Cardiac muscle cell (in vitro differentiated cells and primary cell): Measurements from ENCODE around the gene TCEAL9. TPM values are rescaled to one million over a fixed set of nuclear protein-coding genes. Genes with fewer than 3 reads are reported as not detected.

ENCODE experiments used
- DNase-seq, 2 donors: peaks; one replicate each; pipeline versions ENCODE4 v3.0.0 to v3.0.0-alpha.2; 2010 to 2017; ENCODE audit warnings: low read depth in 1 of 2, low spot score in 1 of 2
- H3K27ac ChIP-seq: fragments of 200-600 bp; sonication (generic); 2 replicates; pipeline ENCODE4 v1.5.1; 2016
- H3K27me3 ChIP-seq: fragments of 200-600 bp; sonication (generic); 2 replicates; pipeline ENCODE4 v1.6.0; 2016; ENCODE audit warnings: control low read depth
- H3K36me3 ChIP-seq: fragments of 200-600 bp; sonication (generic); 2 replicates; pipeline ENCODE4 v1.5.1; 2016; ENCODE audit warnings: control low read depth
- H3K4me1 ChIP-seq: fragments of 200-600 bp; sonication (generic); 2 replicates; pipeline ENCODE4 v1.8.1; 2017; ENCODE audit warnings: low read depth, mild to moderate bottlenecking, mixed run types
- H3K4me3 ChIP-seq: fragments of 200-600 bp; sonication (generic); 2 replicates; pipeline ENCODE4 v1.5.1; 2016; ENCODE audit warnings: mild to moderate bottlenecking
- H3K9me3 ChIP-seq: fragments of 200-600 bp; sonication (generic); 2 replicates; pipeline ENCODE4 v1.5.1; 2017; ENCODE audit warnings: low read depth, mild to moderate bottlenecking, control low read depth
- polyA plus RNA-seq: library from polyadenylated mRNA; unstranded; fragments of >200 nt; fragmentation: Nextera tagmentation; extraction: Ambion mirVana; gene quantifications from 2 replicates; pipeline ENCODE4 v1.2.1, GENCODE V29; 2016
- total RNA-seq: library from RNA; depleted of rRNA; stranded (reverse); fragments of >200 nt; gene quantifications from 2 replicates; pipeline ENCODE4 v1.2.3, GENCODE V29; 2016
- TF ChIP-seq, protein P1 (sequence below): IDR thresholded peaks from 2 replicates; pipeline ENCODE4 v1.5.1; 2012; ENCODE audit warnings: low read depth, mild to moderate bottlenecking, low read length

TCEAL9 gene
- total and polyA plus RNA-seq, 2 experiments from 2014 or later: 171 to 422 TPM

DNA sequence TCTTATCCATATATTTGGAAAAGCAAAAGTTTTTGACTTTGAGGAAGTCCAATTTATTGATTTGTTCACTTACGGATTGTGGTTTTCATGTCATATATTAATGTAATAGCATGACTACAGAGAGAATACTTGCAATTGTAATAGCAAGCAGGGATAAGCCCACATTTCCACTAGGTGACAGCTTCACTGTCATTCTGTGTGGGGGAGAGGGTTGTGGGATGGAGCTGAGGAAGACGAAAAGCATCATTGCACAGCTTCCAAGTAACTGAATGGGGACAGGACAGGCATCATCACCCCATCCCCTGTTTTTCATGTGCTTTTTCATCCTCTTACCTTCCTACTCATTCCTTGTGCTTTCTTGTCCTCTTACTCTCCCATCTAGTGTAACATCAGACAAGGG, 51.5 kb downstream of the TCEAL9 start:
- Histone ChIP-seq H3K27me3 (peaks cover 8% of the 10 kb centered on the region), H3K27ac (no peak overlapping the region), H3K4me3 (no peak overlapping the region), H3K4me1 (peaks cover 7% of the 10 kb centered on the region), H3K9me3 (no peaks in the 10 kb centered on the region), H3K36me3 (no peaks in the 10 kb centered on the region)
- TF ChIP-seq, protein P1, sequence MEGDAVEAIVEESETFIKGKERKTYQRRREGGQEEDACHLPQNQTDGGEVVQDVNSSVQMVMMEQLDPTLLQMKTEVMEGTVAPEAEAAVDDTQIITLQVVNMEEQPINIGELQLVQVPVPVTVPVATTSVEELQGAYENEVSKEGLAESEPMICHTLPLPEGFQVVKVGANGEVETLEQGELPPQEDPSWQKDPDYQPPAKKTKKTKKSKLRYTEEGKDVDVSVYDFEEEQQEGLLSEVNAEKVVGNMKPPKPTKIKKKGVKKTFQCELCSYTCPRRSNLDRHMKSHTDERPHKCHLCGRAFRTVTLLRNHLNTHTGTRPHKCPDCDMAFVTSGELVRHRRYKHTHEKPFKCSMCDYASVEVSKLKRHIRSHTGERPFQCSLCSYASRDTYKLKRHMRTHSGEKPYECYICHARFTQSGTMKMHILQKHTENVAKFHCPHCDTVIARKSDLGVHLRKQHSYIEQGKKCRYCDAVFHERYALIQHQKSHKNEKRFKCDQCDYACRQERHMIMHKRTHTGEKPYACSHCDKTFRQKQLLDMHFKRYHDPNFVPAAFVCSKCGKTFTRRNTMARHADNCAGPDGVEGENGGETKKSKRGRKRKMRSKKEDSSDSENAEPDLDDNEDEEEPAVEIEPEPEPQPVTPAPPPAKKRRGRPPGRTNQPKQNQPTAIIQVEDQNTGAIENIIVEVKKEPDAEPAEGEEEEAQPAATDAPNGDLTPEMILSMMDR: no peak
- DNase-seq: no peak

Other genes with a start within 250 kb of the TCEAL9 start
- gene BEX4, start 141.4 kb upstream of the TCEAL9 start, total RNA-seq: 244 and 245 TPM in 2 replicates
- gene BEX4, start 141.4 kb upstream of the TCEAL9 start, polyA plus RNA-seq: 577 and 588 TPM in 2 replicates
- gene TCEAL8, start 101.4 kb upstream of the TCEAL9 start, total RNA-seq: 212 and 239 TPM in 2 replicates
- 314 and 379 TPM in 2 replicates for gene TCEAL8, start 101.4 kb upstream of the TCEAL9 start, polyA plus RNA-seq
- gene TCEAL5, start 79.8 kb upstream of the TCEAL9 start, total RNA-seq: 0.15 and 0.78 TPM in 2 replicates
- 1.3 TPM in 1 of 2 replicates, not detected in the other for gene TCEAL5, start 79.8 kb upstream of the TCEAL9 start, polyA plus RNA-seq
- 113 and 142 TPM in 2 replicates for gene BEX2, start 45.5 kb upstream of the TCEAL9 start, total RNA-seq
- 169 and 188 TPM in 2 replicates for gene BEX2, start 45.5 kb upstream of the TCEAL9 start, polyA plus RNA-seq
- 3.5 and 7.0 TPM in 2 replicates for gene TCEAL7, start 26.3 kb upstream of the TCEAL9 start, total RNA-seq
- gene TCEAL7, start 26.3 kb upstream of the TCEAL9 start, polyA plus RNA-seq: 7.9 and 9.0 TPM in 2 replicates
- gene BEX3, start 20.0 kb downstream of the TCEAL9 start, total RNA-seq: 1,498 and 1,502 TPM in 2 replicates
- gene BEX3, start 20.0 kb downstream of the TCEAL9 start, polyA plus RNA-seq: 2,140 and 2,284 TPM in 2 replicates
- gene RAB40A, start 163.0 kb downstream of the TCEAL9 start, total RNA-seq: 0.42 and 2.4 TPM in 2 replicates
- gene RAB40A, start 163.0 kb downstream of the TCEAL9 start, polyA plus RNA-seq: 1.9 and 2.9 TPM in 2 replicates
- gene TCEAL4, start 229.0 kb downstream of the TCEAL9 start, total RNA-seq: 65.9 and 77.6 TPM in 2 replicates
- 106 and 127 TPM in 2 replicates for gene TCEAL4, start 229.0 kb downstream of the TCEAL9 start, polyA plus RNA-seq